Natural killer cell treated with Interleukin-12 subunit alpha and Interleukin-12 subunit beta and Interleukin-15 and Interleukin-18, amount 100 ng/mL, for 72 hours (primary cell): ENCODE measurements around the gene PALLD. TPM values are rescaled to one million over a fixed set of nuclear protein-coding genes. Genes with fewer than 3 reads are reported as not detected.

Experiments
- ATAC-seq, 2 donors: fragments of 150-1000 bp; cut with Tn5 transposase in 1 of 2; sonication (Bioruptor Pico), chemical (Tn5 transposase) in 1 of 2; 2 replicates each; pipeline ENCODE4 v1.10.0; 2021
- DNase-seq: peaks from one replicate; pipeline ENCODE4 v3.0.0; 2022; ENCODE audit warnings: low spot score
- H3K27ac Mint-ChIP-seq, 2 donors: 1 replicate in 1 of 2; 2 replicates in 1 of 2; pipeline ENCODE4 v1.8.0; 2022; ENCODE audit warnings: mixed read lengths in 2 of 2, mild to moderate bottlenecking in 1 of 2, moderate library complexity in 1 of 2
- H3K27me3 Mint-ChIP-seq, 2 donors: 1 replicate in 1 of 2; 2 replicates in 1 of 2; pipeline ENCODE4 v1.8.0; 2022; ENCODE audit warnings: mixed read lengths in 2 of 2
- H3K36me3 Mint-ChIP-seq: one replicate; pipeline ENCODE4 v1.8.0; 2022; ENCODE audit warnings: mixed read lengths
- H3K4me1 Mint-ChIP-seq, 2 donors: 1 replicate in 1 of 2; 2 replicates in 1 of 2; pipeline ENCODE4 v1.8.0; 2022; ENCODE audit warnings: low read depth in 2 of 2, mixed read lengths in 2 of 2, mild to moderate bottlenecking in 1 of 2
- H3K4me3 Mint-ChIP-seq: one replicate; pipeline ENCODE4 v1.8.0; 2022; ENCODE audit warnings: mixed read lengths
- H3K9me3 Mint-ChIP-seq: 2 replicates; pipeline ENCODE4 v1.8.0; 2022; ENCODE audit warnings: mixed read lengths
- total RNA-seq, 2 donors: library from RNA; stranded (reverse); gene quantifications; one replicate each; pipeline ENCODE4 v1.2.3, GENCODE V29; 2022

PALLD gene
- total RNA-seq, 2 donors from 2014 or later: 0.52 to 11.0 TPM

DNA sequence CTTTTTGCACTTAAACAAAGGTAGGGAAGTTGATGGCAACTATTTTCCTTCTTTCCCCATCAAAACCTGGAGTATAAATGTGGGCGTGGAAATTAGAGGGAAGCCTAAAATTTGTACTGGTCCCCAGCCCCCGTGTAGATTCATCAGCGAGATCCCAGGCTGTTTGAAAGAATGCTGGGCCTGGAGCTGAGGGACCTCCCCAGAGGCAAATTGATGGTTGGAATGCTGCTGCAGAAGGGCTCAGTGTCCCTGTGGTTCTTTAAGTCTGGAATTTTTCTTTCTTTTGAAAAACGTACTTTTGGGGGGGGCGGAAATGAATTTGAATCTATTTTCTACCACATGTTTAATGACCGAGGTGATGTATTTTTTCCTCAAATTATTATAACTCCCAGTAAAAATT lies 316.0 kb downstream of the PALLD start:
- no peak overlapping the region for H3K27ac Mint-ChIP-seq
- no peak overlapping the region for H3K4me3 Mint-ChIP-seq
- H3K27me3 Mint-ChIP-seq: peaks cover 14 to 17% of the 10 kb centered on the region in 2 donors
- H3K4me1 Mint-ChIP-seq: peaks cover 8 to 10% of the 10 kb centered on the region in 2 donors
- DNase-seq: no peak
- no peaks in the 10 kb centered on the region for H3K36me3 Mint-ChIP-seq
- H3K9me3 Mint-ChIP-seq: no peaks in the 10 kb centered on the region
- no peak for ATAC-seq

DNA sequence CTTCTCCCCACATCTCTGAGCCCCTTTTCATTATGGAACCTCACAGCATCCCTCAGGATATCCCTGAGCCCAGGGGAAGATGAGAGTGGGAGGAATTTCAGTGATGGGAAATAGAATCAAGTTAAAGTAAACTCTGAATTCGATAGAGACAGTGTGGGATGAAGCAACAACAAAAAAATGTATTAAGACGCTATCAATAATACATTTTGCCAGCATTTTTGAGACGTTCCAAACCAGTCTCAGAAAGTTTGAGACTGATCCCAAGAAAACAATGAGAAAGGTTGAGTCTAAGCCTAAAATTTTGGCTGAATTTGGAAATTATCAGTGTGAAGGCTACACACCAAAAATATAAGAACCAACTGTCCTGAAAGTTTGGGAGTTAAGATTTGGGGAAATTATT lies 317.0 kb downstream of the PALLD start:
- Mint-ChIP-seq H3K9me3 (no peaks in the 10 kb centered on the region), H3K4me3 (no peak overlapping the region), H3K27ac (no peak overlapping the region), H3K27me3 (peaks cover 14 to 20% of the 10 kb centered on the region in 2 donors), H3K4me1 (peaks cover 8 to 10% of the 10 kb centered on the region in 2 donors), H3K36me3 (no peaks in the 10 kb centered on the region)
- ATAC-seq (no peak), DNase-seq (no peak)

DNA sequence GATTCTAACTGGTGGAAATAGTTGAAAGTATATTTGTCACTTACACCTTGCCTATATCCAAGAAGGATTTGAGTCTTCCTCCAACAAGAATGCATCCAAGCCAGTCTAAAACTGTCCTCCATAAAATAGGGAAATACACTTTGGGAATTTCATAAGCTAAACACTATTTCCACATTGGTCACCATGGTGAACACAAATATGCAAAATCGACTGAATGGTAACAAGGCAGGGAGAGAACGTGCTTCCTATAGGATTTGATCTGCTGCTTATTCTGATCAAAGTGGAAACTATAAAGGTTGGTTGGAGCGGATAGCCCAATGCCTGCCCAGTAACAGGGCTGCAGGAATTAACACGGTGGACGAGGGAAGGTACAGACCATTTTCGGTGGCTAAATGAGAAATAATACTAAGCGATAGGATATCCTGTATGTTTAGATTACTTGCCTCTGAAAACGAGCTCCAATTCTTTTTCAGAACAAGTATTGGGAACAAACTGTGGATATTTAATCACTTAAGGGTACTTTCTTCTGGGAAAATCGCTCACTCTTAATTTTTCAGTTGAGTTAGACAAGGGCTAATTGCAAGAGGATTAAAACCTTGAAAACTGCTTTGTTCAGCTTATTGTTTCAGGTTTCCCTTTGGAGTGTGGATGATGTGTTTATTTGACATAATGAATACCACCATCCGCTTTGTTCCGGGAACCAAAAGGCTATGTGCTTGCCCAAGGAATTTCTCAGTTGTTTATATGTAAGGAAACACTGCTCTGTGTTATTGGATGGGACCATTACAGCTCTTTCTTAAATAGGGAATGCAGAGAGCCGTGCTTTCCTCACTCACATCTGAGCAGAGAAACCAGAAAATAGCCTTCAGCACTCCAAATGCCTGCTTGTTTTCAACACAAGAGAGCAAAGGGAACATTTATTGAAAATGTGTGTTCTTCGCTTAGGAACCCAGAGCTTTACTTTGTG lies 318.8 kb downstream of the PALLD start:
- no peak overlapping the region for H3K4me3 Mint-ChIP-seq
- no peak overlapping the region for H3K27ac Mint-ChIP-seq
- peaks cover 6 to 16% of the 10 kb centered on the region in 2 donors for H3K27me3 Mint-ChIP-seq
- H3K4me1 Mint-ChIP-seq: peaks cover 8 to 10% of the 10 kb centered on the region in 2 donors
- no peaks in the 10 kb centered on the region for H3K9me3 Mint-ChIP-seq
- H3K36me3 Mint-ChIP-seq: no peaks in the 10 kb centered on the region
- DNase-seq (no peak), ATAC-seq (no peak)

DNA sequence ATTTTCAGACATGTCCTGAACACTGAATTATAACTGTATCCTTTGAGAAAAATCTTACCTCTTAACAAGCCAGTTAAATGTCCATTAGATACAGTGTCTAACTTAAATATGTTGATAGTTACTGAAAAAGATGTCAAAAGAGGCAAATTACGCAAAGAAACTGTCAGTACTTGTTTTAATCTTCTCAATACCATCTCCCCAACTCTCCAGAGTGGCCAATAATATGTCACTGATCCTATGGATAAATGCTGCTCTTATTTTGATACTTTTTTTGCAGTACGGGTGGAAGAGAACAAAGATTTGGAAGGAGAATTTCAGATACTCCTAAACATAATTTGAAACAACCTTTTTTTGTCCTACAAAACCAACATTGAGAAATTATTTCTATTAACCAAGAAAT lies 320.5 kb downstream of the PALLD start:
- peaks cover 8 to 10% of the 10 kb centered on the region in 2 donors for H3K4me1 Mint-ChIP-seq
- H3K27me3 Mint-ChIP-seq: peaks cover 6 to 16% of the 10 kb centered on the region in 2 donors
- no peaks in the 10 kb centered on the region for H3K9me3 Mint-ChIP-seq
- DNase-seq: no peak
- H3K27ac Mint-ChIP-seq: no peak overlapping the region
- ATAC-seq: no peak
- H3K4me3 Mint-ChIP-seq: peak overlapping the region; percentile 53
- H3K36me3 Mint-ChIP-seq: no peaks in the 10 kb centered on the region

DNA sequence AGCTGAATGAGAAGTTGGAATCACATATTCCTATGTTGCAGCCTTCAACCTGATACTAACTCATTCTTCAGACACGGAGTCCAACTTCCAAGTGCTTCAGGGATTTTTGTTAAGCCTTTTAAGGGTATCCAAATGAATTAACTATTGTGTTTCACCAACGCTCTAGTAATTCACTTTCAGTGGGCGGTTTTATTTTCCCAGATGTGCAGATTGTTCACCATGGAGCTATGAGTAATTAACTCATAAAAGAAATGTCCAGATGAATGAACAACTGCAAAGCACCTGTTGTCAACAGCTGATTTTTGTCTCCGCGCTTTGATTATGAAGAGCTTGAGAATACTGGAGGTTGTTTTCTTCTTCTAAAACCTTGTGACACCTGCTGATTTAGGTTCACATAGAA lies 325.6 kb downstream of the PALLD start:
- ATAC-seq (no peak), DNase-seq (no peak)
- Mint-ChIP-seq H3K9me3 (no peaks in the 10 kb centered on the region), H3K4me3 (no peak overlapping the region), H3K27ac (no peak overlapping the region), H3K27me3 (peaks cover 0 to 11% of the 10 kb centered on the region in 2 donors), H3K36me3 (no peaks in the 10 kb centered on the region), H3K4me1 (peaks cover 0 to under 1% of the 10 kb centered on the region in 2 donors)

DNA sequence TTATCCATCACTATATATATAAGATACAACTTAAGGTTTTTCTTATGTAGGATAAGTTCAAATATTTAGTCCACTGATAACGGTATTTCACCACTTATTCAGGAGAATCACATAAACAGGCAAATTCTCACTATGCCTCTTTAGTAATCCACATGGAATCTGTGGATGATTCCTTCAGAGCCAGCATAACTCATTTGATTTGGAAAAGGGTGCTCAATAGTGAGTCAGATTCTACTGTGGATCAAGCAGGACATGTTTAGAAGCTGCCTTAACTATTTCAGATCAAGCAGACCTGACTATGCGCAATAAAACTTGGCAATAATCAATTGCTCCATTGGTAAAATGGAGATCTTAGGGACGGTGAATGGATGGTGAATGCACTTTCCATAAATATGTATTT lies 329.1 kb downstream of the PALLD start:
- Mint-ChIP-seq H3K27ac (no peak overlapping the region), H3K4me3 (no peak overlapping the region), H3K4me1 (peaks cover 0 to 3% of the 10 kb centered on the region in 2 donors), H3K36me3 (no peaks in the 10 kb centered on the region), H3K9me3 (no peaks in the 10 kb centered on the region), H3K27me3 (peaks cover 15 to 18% of the 10 kb centered on the region in 2 donors)
- ATAC-seq (no peak), DNase-seq (no peak)

DNA sequence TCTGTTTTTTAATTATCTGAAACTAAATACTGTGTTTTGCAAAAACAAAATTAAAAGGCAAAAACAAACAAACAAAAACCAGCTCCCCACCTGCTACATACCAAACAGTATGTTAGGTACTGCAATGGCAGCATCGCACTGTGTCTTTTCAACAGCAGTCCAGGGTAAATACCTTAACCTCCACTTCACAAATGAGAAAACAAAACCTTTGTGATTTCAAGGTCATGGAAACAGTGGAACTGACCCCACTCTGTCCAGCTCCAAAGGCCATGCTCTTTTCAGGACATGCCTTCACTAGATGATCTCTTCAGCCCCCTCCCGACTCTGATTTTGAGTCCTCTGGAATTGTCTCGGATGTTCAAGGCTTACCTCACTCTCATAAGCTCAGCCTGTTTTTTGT lies 329.8 kb downstream of the PALLD start:
- DNase-seq (no peak), ATAC-seq (no peak)
- Mint-ChIP-seq H3K27ac (no peak overlapping the region), H3K4me3 (no peak overlapping the region), H3K36me3 (no peaks in the 10 kb centered on the region), H3K27me3 (peaks cover 18 to 23% of the 10 kb centered on the region in 2 donors), H3K4me1 (peaks cover 3 to 6% of the 10 kb centered on the region in 2 donors), H3K9me3 (no peaks in the 10 kb centered on the region)

DNA sequence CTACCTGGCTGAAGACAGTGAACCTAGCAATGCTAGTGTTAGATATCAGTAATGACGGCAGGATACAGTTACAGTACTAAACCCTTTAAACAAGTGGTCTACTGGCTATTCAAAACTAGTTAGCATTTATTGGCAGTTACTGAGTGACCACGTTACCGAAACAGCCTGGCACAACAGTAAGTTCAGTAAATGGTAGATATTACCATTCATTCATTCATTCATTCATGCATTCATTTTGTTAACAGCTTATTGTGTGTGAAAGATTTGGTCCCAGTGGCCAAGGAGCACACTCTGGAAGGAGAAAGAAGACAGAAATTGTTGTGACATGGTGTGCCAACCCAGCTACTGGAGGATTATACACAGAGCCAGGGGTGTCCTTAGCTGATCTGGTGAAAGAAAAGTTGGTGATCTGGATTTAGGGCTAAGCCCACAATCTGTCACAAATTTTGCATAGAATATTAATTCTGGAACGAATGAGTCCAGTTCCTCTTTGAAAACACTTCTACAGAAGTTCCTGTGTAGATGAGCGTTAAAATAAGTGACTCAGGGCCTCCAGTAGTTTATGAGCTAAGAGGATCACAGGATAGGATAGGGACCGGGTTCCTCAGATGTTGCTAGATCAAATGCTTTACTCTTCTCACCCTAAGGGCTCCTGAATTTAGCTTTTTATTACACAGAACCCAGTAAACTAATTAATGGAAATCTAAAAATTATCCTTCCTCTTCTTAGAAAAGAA lies 334.1 kb downstream of the PALLD start:
- Mint-ChIP-seq H3K36me3 (no peaks in the 10 kb centered on the region), H3K9me3 (no peaks in the 10 kb centered on the region), H3K4me3 (peak overlapping the region; percentile 86), H3K27me3 (peaks cover 38 to 50% of the 10 kb centered on the region in 2 donors), H3K4me1 (peaks cover 5 to 14% of the 10 kb centered on the region in 2 donors), H3K27ac (peak overlapping the region in 1 of 2 donors; percentile 43)
- ATAC-seq: no peak
- DNase-seq: no peak

DNA sequence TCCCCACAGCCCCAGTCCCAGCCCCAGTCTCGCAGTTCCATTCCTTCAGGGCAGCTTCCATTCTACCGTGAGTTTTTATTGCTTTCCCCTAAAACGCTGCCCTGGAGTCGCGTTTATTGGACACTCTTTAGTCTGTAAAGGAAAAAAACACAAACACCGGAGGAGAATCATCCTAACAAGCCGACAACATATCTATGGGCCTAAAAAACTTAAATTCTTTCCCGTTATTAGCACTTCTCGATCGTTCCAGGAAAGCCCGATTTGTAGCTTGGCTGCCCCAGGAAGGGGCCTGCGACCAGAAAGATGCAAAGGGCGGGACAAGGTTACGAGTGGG lies 334.7 kb downstream of the PALLD start:
- H3K36me3 Mint-ChIP-seq: no peaks in the 10 kb centered on the region
- DNase-seq: no peak
- peak overlapping the region; percentile 86 for H3K4me3 Mint-ChIP-seq
- no peaks in the 10 kb centered on the region for H3K9me3 Mint-ChIP-seq
- peaks cover 42 to 55% of the 10 kb centered on the region in 2 donors for H3K27me3 Mint-ChIP-seq
- peak in 1 of 2 donors; percentile 22 for ATAC-seq
- peaks cover 5 to 14% of the 10 kb centered on the region in 2 donors for H3K4me1 Mint-ChIP-seq
- peak overlapping the region in 1 of 2 donors; percentile 43 for H3K27ac Mint-ChIP-seq

DNA sequence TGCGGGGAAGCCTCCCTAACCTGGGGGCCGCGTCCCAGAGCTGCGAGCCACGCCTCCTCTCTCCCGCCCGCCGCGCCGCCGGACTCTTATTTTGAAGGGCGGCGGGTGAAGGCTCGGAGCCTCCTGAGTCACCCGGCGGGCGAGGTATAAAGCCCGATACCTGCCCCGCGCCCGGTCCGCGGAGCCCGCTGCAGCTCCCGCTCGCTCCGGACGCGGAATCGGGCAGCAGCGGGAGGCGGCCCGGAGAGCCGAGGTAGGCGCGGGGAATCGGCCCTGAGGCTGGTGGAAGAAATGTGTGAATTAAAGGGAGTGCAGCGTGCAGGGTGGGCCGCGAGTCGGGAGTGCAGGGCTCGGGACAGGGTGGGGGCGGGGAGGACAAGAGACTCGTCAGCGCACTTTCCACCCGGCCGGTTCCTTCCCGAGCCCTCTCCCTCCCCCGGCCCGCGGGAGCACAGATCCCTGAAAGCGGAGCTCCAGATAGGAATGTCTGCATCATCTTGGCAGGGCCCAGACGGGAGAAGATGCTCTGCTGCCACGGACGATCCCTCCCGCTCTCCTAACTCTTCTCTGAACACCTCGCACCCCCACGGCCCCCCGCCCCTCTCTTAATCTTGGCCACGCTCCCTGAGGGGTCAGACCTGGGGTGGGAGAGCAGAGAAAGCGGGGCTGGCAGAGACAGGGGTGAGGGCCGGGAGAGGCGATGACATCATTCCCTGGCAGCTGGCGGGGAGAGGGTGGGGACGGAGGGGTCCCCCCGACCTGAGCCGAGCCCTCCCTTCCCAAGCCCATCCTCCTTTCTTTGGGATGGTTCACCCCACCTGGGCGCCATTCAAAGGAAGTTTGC lies 335.3 kb downstream of the PALLD start:
- peaks cover 5 to 14% of the 10 kb centered on the region in 2 donors for H3K4me1 Mint-ChIP-seq
- H3K4me3 Mint-ChIP-seq: peak overlapping the region; percentile 86
- ATAC-seq: peak; percentile 93
- H3K27me3 Mint-ChIP-seq: peaks cover 43 to 56% of the 10 kb centered on the region in 2 donors
- no peaks in the 10 kb centered on the region for H3K36me3 Mint-ChIP-seq
- H3K9me3 Mint-ChIP-seq: no peaks in the 10 kb centered on the region
- H3K27ac Mint-ChIP-seq: peak overlapping the region in 1 of 2 donors; percentile 43
- DNase-seq: peak; percentile 61

DNA sequence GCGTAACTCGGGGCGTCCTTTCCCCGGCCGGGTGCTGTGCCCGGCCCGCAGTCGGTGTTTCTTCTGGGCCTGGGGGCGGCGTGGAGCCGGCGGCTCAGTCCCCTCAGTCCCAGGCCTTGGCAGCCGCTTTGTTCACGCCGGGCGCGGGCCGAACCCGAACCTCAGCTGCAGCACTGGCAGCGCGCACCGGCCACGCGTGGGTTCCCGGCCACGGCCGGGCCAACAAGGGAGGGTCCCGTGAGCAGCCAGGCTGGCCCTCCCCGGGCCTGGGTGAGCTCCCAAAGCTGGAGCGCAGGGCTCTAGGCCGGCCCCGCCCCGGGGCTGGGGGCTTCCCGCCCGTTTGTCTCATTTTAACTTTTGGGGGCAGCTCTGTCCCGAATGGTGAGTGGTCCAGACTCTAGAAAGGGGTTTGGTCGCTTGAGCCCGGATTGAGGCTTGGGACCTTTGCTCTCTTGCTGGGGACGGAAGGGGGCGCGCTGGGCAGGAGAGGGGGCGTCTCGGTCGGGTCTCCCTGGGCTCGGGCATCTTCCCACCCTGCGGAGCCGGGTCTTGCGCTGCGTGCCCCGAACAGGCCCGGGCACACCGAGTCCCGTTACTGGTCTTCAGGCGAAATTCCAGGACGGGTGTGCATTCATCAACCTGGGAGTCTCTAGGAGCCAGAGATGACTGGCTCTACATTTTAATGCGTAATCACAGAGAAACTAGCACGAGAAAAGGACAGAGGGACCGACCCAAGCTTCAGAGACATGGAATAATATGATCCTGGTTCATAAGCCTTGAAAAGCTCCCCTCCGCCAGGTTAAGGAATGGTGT lies 336.1 kb downstream of the PALLD start:
- no peaks in the 10 kb centered on the region for H3K36me3 Mint-ChIP-seq
- ATAC-seq (no peak), DNase-seq (no peak)
- H3K4me3 Mint-ChIP-seq: peak overlapping the region; percentile 86
- H3K27ac Mint-ChIP-seq: no peak overlapping the region
- no peaks in the 10 kb centered on the region for H3K9me3 Mint-ChIP-seq
- peaks cover 5 to 14% of the 10 kb centered on the region in 2 donors for H3K4me1 Mint-ChIP-seq
- peaks cover 48 to 64% of the 10 kb centered on the region in 2 donors for H3K27me3 Mint-ChIP-seq

DNA sequence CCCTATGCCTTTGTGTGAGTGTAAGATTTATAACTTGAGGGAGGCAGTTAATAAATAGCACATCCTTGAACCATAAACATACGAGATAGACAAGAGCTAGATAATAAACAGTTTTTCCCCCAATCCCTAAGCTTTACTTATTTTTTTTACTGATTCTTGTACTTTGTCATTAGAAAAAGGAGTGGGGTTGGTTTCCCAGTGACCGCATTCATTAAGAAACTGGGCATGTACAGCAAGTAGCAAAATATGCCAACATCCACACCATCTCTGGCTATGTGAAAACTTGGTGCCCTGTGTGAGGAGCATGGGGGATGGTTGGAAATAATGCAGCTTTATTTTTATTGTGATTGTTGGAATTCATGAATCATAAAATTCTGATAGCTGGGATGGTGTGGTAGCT lies 337.0 kb downstream of the PALLD start:
- DNase-seq (no peak), ATAC-seq (no peak)
- peak overlapping the region; percentile 69 for H3K4me3 Mint-ChIP-seq
- H3K27me3 Mint-ChIP-seq: peaks cover 52 to 64% of the 10 kb centered on the region in 2 donors
- H3K36me3 Mint-ChIP-seq: no peaks in the 10 kb centered on the region
- no peaks in the 10 kb centered on the region for H3K9me3 Mint-ChIP-seq
- H3K4me1 Mint-ChIP-seq: peaks cover 5 to 14% of the 10 kb centered on the region in 2 donors
- H3K27ac Mint-ChIP-seq: no peak overlapping the region
